Spleen (tissue), 7 donors: ENCODE results near the gene SNCG.

Experiments used
- CTCF ChIP-seq, 11 experiments: fragments of 200-600 bp in 7 of 11; fragments of 450-650 bp in 4 of 11; sonication (generic) in 4 of 11; IDR thresholded peaks in 8 of 11; conservative IDR thresholded peaks in 3 of 11; 1 replicate in 7 of 11; 2 replicates in 4 of 11; pipeline versions ENCODE4 v1.4.0 to v1.8.0; 2016 to 2021; ENCODE audit warnings: antibody characterized with exemption in 11 of 11, inconsistent platforms in 4 of 11, mild to moderate bottlenecking in 1 of 11
- POLR2A ChIP-seq, 3 donors: fragments of 450-650 bp; IDR thresholded peaks; one replicate each; pipeline ENCODE4 v1.5.1; 2017; ENCODE audit warnings: antibody characterized with exemption in 3 of 3, mild to moderate bottlenecking in 1 of 3
- POLR2AphosphoS5 ChIP-seq, 3 donors: sonication (generic); formaldehyde crosslinking; IDR thresholded peaks; one replicate each; pipeline ENCODE4 v1.5.1; 2017; ENCODE audit warnings: antibody characterized with exemption in 3 of 3
- donor health status: DM: no; HTN: no; CAD: no; lungs with moderate emphysema.
- donor health status: DM: no; HTN: no; CAD: no.
- donor health status: DM: no; HTN: no; CAD: no.

GRCh38 chr10:86944471-86944870 lies 13.9 kb upstream of the SNCG start:
- no peak for TF ChIP-seq CTCF (IDR thresholded peaks at IDR 0.05 in 8 of 11, conservative IDR thresholded peaks at IDR 0.05 in 3 of 11)
- no peak for TF ChIP-seq POLR2A (IDR thresholded peaks at IDR 0.05)
- no peak for TF ChIP-seq POLR2AphosphoS5 (IDR thresholded peaks at IDR 0.05)
